ENCODE results near the gene S100A1.

The S100A1 gene

GRCh38 chr1:153614906-153615305 lies 13.3 kb upstream of the S100A1 start:
- in situ Hi-C loops (cut with HindIII; ENCODE audit: low pct_ligation_motif_present, low sequenced_read_pairs) = no loop called here
- no peaks in the 10 kb centered on the region for H3K27me3 ChIP-seq (replicated peaks)
- TF ChIP-seq, protein P1, sequence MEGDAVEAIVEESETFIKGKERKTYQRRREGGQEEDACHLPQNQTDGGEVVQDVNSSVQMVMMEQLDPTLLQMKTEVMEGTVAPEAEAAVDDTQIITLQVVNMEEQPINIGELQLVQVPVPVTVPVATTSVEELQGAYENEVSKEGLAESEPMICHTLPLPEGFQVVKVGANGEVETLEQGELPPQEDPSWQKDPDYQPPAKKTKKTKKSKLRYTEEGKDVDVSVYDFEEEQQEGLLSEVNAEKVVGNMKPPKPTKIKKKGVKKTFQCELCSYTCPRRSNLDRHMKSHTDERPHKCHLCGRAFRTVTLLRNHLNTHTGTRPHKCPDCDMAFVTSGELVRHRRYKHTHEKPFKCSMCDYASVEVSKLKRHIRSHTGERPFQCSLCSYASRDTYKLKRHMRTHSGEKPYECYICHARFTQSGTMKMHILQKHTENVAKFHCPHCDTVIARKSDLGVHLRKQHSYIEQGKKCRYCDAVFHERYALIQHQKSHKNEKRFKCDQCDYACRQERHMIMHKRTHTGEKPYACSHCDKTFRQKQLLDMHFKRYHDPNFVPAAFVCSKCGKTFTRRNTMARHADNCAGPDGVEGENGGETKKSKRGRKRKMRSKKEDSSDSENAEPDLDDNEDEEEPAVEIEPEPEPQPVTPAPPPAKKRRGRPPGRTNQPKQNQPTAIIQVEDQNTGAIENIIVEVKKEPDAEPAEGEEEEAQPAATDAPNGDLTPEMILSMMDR (IDR thresholded peaks at IDR 0.05; ENCODE audit: low read depth, low read length, missing control alignments) = no peak
- H3K27ac ChIP-seq = no peak overlapping the region
- H3K36me3 ChIP-seq (replicated peaks) = peaks cover 12% of the 10 kb centered on the region
- no peak for DNase-seq
- no peak overlapping the region for H3K4me3 ChIP-seq (ENCODE audit: low read depth, low read length)

GRCh38 chr1:153615406-153615805 lies 12.8 kb upstream of the S100A1 start:
- Histone ChIP-seq H3K4me3 (ENCODE audit: low read depth, low read length) (no peak overlapping the region), H3K27me3 (replicated peaks) (no peaks in the 10 kb centered on the region), H3K36me3 (replicated peaks) (peaks cover 16% of the 10 kb centered on the region), H3K27ac (no peak overlapping the region)
- in situ Hi-C loops (cut with HindIII; ENCODE audit: low pct_ligation_motif_present, low sequenced_read_pairs) = no loop called here
- TF ChIP-seq, protein P1 (IDR thresholded peaks at IDR 0.05; ENCODE audit: low read depth, low read length, missing control alignments) = no peak
- DNase-seq = no peak

DNA sequence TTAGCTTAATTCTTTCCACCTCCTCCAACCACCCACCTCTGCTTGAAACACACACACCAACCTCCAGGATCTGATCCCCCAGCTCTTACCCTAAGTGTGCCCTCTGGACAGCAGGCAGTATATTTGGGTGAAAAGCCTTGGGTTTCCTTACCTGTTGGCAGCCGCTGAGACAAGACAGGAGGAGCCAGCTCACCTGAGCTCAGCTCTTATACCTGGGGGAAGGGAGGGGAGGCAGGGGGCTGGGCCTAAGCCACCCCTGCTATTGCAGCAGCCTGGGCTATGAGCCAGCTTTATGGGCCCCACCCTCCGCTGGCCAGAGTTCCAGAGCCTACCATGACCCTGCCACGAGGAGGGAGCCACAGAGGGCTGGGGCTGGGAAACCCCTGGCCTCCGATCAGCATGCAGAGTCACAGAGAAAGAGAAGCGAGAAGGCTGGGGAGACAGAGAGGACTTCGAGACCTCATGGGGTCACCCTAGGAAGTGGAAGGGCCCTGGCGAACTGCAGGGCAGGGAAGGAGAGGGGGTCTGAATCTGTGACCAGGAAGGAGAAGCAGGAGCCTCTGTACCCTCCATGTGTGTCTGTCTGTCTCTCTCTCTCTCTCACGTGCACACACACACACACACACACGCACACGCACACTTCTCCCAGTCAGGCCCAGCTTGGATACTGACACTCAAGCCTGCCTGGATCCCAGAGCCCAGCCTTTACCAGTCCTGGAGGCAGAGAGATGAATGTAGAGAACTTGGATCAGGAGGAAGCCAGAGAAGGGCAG lies 11.9 kb upstream of the S100A1 start, which contains the start of gene S100A14:
S100A14 (minus strand) TSS at position 182 of the 773 bp plus-strand sequence. CDS start 467 bp downstream, outside the sequence.
- H3K27ac ChIP-seq = no peak within 1 kb of the TSS
- no peak within 1 kb of the TSS for H3K4me3 ChIP-seq (ENCODE audit: low read depth, low read length)
- in situ Hi-C loops (cut with HindIII; ENCODE audit: low pct_ligation_motif_present, low sequenced_read_pairs) = no loop called here
- no peaks in the 10 kb centered on the region for H3K27me3 ChIP-seq (replicated peaks)
- no peak for DNase-seq
- peaks cover 19% of the 10 kb centered on the region for H3K36me3 ChIP-seq (replicated peaks)
- TF ChIP-seq, protein P1 (IDR thresholded peaks at IDR 0.05; ENCODE audit: low read depth, low read length, missing control alignments) = no peak

- H3K27ac ChIP-seq = no peak overlapping the region
- H3K36me3 ChIP-seq (replicated peaks) = peaks cover 20% of the 10 kb centered on the region
- TF ChIP-seq, protein P1 (IDR thresholded peaks at IDR 0.05; ENCODE audit: low read depth, low read length, missing control alignments) = no peak
- in situ Hi-C loops (cut with HindIII; ENCODE audit: low pct_ligation_motif_present, low sequenced_read_pairs) = no loop called here
- no peaks in the 10 kb centered on the region for H3K27me3 ChIP-seq (replicated peaks)
- H3K4me3 ChIP-seq (ENCODE audit: low read depth, low read length) = no peak overlapping the region
- no peak for DNase-seq
These were observed 11.3 kb upstream of the S100A1 start for GRCh38 chr1:153616917-153617311.

GRCh38 chr1:153617663-153618062 lies 10.6 kb upstream of the S100A1 start:
- in situ Hi-C loops (cut with HindIII; ENCODE audit: low pct_ligation_motif_present, low sequenced_read_pairs) = no loop called here
- no peak for DNase-seq

More at GRCh38 chr1:153617663-153618062, 10.6 kb upstream of the S100A1 start:
- H3K36me3 ChIP-seq (replicated peaks) = peaks cover 28% of the 10 kb centered on the region
- TF ChIP-seq, protein P1 (IDR thresholded peaks at IDR 0.05; ENCODE audit: low read depth, low read length, missing control alignments) = no peak
- no peaks in the 10 kb centered on the region for H3K27me3 ChIP-seq (replicated peaks)
- H3K27ac ChIP-seq = no peak overlapping the region
- no peak overlapping the region for H3K4me3 ChIP-seq (ENCODE audit: low read depth, low read length)
